GM18867 (cell line): Measurements from ENCODE around the gene ZCCHC24.

Source experiments
- ATAC-seq: cut with Tn5 transposase; IDR thresholded peaks from one replicate; pipeline ENCODE4 v1.9.1; 2021; ENCODE audit warnings: mild to moderate bottlenecking, moderate library complexity; ENCODE audit not compliant: unreplicated experiment

The ZCCHC24 gene

GRCh38 chr10:79433324-79434222 lies 11.9 kb downstream of the ZCCHC24 start:
- no peak for ATAC-seq

GRCh38 chr10:79431891-79432831 lies 13.3 kb downstream of the ZCCHC24 start:
- ATAC-seq = no peak

DNA sequence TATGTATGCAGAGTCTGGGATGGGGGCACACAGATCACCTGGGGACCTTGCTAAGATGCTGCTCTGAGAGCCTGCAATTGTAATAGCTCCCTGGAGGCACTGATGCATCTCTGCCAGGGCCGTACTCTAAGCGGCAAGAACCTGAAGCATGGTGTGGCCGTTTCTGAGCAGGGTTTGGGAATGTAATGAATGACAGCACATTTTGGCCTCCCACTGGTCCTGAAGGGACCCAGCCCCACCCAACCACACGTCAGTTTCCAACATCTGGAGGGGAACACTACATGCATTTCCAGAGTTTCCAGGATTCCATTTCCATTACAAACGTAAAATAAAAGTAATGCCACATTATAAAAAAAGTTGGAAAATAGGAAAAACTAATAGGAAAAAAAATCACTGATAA lies 14.0 kb downstream of the ZCCHC24 start:
- no peak for ATAC-seq

DNA sequence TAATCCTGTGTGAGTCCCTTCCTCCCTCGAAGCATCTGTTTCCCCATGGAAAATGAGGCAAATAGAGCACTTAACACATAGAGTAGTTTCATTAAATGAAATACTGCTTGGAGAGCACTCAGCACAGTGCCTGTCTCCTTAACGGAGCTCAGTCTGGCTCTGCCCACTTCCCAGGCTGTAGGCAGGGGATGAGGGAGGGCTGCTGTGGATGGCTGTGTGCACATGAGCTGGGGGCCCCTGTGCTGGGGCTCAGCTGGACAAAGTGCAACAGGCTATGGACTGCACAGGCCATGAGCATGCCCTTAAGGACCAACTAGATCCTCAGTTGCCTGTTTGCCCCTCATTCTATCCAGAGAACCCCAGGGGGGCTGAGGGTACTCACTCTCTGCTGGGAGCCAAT lies 14.5 kb downstream of the ZCCHC24 start:
- ATAC-seq = no peak

- ATAC-seq = no peak
Measured at GRCh38 chr10:79430325-79430905, 15.0 kb downstream of the ZCCHC24 start.

DNA sequence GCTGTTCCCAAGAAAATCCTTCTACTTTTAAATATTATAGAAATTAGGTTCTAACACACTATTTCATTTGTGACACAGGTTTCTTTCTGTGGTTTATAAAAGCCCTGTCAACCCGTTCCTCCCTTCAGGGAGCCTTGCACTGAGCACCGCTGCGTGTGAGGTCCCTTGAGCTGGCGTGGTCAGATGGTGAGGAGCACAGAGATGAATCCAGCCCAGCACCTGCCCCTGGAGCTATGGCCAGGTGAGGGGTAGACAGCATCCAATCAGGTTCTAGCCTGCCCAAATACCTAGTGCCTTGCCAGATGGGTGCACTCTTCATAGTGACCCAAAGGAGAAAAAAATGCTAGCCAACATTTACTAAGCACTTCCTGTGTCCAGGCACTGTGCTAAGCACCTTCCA lies 15.7 kb downstream of the ZCCHC24 start:
- ATAC-seq = no peak

GRCh38 chr10:79427965-79428364 lies 17.5 kb downstream of the ZCCHC24 start:
- ATAC-seq = no peak

DNA sequence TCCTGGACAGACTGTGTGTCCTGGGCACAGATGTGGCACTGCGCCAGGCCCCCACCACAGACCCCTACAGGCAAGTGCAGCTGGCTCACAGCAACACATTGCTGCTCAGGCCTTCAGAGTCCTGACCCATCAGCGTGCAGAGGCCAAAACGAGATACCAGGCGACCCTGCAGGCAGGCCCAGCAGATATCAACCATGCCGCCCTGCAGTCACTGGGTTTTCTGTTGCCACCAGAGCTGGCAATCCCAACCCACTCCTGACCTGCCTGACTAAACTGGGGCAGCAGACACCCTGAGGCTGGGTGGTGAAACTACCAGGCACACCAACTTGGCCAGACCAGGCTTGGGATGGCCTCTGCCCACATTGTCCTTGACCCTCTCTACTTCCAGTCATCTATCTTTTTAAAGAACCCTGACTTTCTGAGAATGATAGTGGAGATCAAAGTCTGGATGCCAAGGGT lies 20.3 kb downstream of the ZCCHC24 start:
- ATAC-seq = no peak

DNA sequence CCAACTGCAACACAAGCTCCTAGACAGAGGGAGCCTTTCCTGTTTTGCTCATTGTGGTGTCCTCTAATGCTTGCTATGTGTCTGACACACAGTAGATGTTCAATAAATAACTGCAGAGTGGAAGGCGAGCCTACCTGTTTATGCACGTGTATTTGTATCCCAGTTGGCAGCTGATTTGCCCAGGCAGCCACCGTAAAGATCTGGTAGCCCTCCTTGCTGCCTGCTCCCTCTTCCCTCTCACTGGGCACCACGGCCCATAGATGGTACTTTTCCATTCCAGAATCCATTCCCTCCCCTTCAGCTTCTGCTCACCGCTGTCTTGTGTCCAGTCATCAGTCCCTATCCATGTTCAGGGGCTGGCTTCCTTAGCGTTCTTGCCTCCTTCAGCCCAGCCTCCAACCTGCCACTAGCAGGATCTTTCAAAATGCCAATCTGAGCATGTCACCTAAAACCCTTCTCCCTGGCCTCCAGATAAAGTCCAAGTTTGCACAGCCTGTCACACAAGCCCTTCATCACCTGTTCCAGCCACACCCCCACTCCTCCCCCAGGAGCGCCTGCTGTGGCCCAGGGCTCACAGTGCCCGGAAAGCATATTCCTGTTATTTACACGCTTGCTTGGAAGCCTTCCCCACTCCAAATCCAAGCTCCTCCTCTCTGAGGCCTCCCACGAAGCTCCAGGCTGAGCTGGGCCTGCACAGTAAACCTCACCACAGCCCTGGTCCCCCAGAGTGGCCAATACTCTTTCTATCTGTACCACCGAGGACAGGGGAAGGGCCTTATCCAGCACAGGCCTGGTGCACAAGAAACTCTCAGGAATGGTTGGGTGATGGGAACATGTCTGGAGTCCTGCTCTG lies 21.0 kb downstream of the ZCCHC24 start:
- no peak for ATAC-seq

DNA sequence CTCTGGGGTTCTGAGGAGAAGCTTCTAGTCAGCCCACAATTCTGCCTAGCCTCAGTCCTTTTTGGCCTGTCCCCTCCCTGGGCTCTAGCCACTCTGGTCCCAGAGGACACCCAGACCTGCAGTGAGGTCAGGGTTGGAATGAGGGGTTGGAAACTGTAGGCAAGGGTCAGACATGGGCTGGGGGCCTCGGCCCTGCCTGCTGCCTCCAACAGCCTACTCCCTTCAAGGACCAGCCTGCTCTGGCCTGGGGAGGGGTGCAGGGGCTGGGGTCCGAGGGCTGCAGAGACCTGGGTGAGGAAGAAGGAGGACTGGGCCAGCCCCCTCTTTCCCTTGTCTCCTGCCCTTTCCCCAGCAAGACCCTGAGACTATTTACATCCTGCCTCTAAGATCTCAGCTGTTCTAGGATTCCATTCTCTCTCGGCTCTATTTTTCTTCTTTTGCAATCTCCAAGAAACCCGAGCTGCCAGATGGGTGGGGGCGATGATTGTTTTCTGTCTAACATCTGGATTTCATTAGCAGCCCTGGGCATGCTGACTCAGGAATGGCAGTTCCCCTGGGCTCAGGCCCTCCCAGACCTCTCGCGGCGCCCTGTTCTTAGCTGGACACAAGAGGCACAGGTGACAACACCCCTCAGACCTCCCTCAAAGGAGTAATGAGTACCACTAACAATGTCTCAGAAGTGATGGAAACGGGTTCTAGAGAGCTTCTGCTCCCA lies 23.1 kb downstream of the ZCCHC24 start:
- ATAC-seq = no peak

GRCh38 chr10:79420974-79421688 lies 24.3 kb downstream of the ZCCHC24 start:
- ATAC-seq = no peak

- ATAC-seq = no peak
Measured at GRCh38 chr10:79418886-79419595, 26.4 kb downstream of the ZCCHC24 start.

DNA sequence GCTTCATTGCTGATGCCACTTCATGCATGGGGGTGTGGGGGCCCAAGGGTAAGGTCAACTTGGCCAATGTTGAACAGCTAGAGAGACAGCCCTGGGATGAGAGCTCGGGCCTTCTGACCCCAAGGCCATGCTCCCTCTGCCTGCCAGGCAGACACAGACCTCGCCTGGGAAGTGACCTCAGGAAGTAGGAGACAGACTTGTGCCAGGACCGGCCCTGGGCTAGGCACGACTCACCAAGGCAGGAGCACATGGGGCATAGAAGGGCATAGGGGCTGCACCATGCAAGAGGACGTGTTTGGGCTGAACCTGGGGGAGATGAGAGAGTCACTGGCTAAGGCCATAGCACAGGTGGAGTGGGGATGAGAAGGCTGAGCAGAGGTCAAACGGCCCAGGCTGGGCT lies 27.1 kb downstream of the ZCCHC24 start:
- no peak for ATAC-seq

- ATAC-seq = no peak
Measured at GRCh38 chr10:79417731-79418130, 27.7 kb downstream of the ZCCHC24 start.

DNA sequence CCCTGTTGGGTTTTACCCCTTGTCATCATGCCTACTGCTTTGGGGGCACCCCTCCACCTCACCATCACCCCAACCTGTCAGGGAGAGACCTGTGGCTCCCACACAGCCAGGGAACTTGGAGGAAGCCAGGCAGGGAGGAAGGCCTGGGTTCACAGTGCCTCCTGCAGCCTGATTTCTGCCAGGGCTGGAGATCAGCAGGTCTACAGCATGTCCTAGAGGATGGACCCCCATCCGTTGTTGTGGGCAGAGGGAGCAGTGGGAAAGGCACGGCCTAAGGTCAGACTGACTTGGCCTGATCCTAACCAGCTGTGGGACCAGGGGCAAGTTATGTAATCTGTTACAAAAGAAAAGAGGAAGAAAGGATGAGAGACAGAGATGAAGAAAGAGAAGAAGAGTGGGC lies 28.2 kb downstream of the ZCCHC24 start:
- no peak for ATAC-seq

- no peak for ATAC-seq
Measured at GRCh38 chr10:79416578-79417255, 28.7 kb downstream of the ZCCHC24 start.

- no peak for ATAC-seq
Measured at GRCh38 chr10:79415736-79416577, 29.5 kb downstream of the ZCCHC24 start.
